GM10847 (cell line): ENCODE results near the gene FUT4.

Source experiments
- POLR2A ChIP-seq: IDR thresholded peaks from 2 replicates; pipeline ENCODE4 v1.6.1; 2011; ENCODE audit not compliant: insufficient read length; ENCODE audit errors: extremely low read depth

Gene FUT4

GRCh38 chr11:94583213-94583865 lies 39.6 kb downstream of the FUT4 start:
- no peak for TF ChIP-seq POLR2A

GRCh38 chr11:94583866-94584500 lies 40.3 kb downstream of the FUT4 start:
- TF ChIP-seq POLR2A = no peak

GRCh38 chr11:94584978-94585377 lies 41.3 kb downstream of the FUT4 start:
- TF ChIP-seq POLR2A = no peak

GRCh38 chr11:94585399-94585798 lies 41.7 kb downstream of the FUT4 start:
- TF ChIP-seq POLR2A = no peak

- no peak for TF ChIP-seq POLR2A
Measured at GRCh38 chr11:94586546-94586945, 42.8 kb downstream of the FUT4 start.

DNA sequence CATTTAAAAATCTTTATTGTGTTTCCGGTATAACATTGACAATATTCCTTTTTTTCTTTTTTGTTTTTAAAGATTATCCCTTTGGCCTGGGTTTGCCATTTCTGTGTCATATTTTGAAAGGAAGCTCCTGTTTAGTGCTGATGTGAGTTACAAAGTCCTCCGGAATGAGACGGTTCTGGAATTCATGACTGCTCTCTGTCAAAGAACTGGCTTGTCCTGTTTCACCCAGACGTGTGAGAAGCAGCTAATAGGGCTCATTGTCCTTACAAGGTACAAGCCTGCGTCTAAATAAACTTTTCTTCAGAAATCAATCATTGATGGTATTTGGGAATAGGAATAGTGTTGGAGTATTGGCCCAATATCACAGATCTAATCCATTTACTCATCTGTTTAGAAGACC lies 43.3 kb downstream of the FUT4 start:
- TF ChIP-seq POLR2A = no peak

DNA sequence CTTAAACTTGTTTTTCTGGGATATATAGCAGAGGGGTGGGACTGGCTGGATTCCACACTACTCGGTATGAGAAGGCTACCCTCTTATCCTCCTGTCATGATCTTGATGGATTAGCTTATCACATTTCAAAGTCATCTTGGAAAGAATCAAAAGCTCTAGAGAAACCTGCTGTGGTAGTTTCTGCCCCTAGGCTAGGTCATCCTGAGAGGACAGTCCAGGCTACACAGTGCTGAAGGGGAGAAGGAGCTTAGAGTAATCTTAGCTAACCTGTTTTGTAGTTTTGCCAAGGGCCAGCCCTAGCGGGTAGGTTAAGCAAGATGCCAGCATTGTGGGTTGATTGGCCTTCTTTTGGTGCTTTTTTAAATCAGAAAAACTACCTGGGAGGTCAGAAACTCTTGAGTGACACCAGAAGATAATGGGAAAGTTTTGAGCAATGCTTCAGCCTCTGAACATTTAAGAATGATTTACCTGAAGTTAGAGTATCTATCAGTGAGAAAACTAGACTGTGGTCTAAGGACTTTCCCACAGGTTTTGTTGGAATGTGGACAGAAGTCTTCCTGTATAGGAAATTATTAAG lies 44.7 kb downstream of the FUT4 start:
- TF ChIP-seq POLR2A = no peak

GRCh38 chr11:94590352-94591041 lies 46.8 kb downstream of the FUT4 start:
- no peak for TF ChIP-seq POLR2A

- TF ChIP-seq POLR2A = no peak
Measured at GRCh38 chr11:94593030-94593429, 49.3 kb downstream of the FUT4 start.

DNA sequence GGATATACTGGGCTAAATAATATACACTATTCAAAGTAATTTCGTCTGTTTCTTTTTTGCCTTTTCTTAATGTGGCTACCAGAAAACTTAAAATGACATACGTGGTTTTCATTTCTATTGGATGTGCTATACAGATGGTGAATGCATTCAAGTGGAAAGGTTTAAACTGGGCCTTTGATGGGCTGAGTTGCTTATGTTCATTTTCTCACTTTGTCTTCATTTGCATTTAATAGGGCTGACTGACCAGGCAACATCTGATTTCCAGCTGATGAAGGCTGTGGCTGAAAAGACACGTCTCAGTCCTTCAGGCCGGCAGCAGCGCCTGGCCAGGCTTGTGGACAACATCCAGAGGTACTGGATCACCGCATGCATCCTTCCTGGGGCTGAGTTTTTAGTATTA lies 51.4 kb downstream of the FUT4 start:
- no peak for TF ChIP-seq POLR2A

- TF ChIP-seq POLR2A = no peak
Measured at GRCh38 chr11:94597896-94598295, 54.2 kb downstream of the FUT4 start.
